IMR-90 (cell line): Measurements from ENCODE around the gene STMN1. TPM values are rescaled to one million over a fixed set of nuclear protein-coding genes. Genes with fewer than 3 reads are reported as not detected.

Experiments used
- ATAC-seq: fragments of 200-7000 bp; cut with Tn5 transposase; 2 replicates; pipeline ENCODE4 v1.9.1; 2020; ENCODE audit warnings: low read depth, mild to moderate bottlenecking, moderate library complexity
- BruUV-seq: library from RNA; stranded (reverse); fragments of 400-500 nt; replicated peaks from 2 replicates; lab custom pipeline; 2021; lab: Mats Ljungman, UMichigan
- CTCF ChIA-PET: fragments of 300-600 bp; formaldehyde crosslinking; extraction: SDS; loops from one replicate; lab custom pipeline; 2021; ENCODE audit warnings: antibody characterized with exemption; lab: Yijun Ruan, JAX
- POLR2A ChIA-PET: fragments of 300-600 bp; sonication (Branson Sonifier 250); formaldehyde crosslinking; loops from one replicate; lab custom pipeline; 2022; ENCODE audit warnings: antibody characterized with exemption; ENCODE audit not compliant: unreplicated experiment; lab: Charles Lee
- DNase-seq: peaks from one replicate; pipeline ENCODE4 v3.0.0; 2013
- H2AFZ ChIP-seq: replicated peaks from 2 replicates; pipeline ENCODE3; 2013; ENCODE audit warnings: low read length, mild to moderate bottlenecking; ENCODE audit not compliant: poor library complexity
- H2AK5ac ChIP-seq: 2 replicates; pipeline ENCODE4 v1.6.1; 2013; ENCODE audit warnings: low read depth, low read length, inconsistent platforms
- H2AK9ac ChIP-seq: replicated peaks from 2 replicates; pipeline ENCODE3; 2013; ENCODE audit warnings: mild to moderate bottlenecking, low read depth, low read length, moderate library complexity; ENCODE audit not compliant: poor library complexity
- H2BK120ac ChIP-seq: 2 replicates; pipeline ENCODE4 v1.6.1; 2013; ENCODE audit warnings: low read depth, low read length, inconsistent platforms
- H2BK15ac ChIP-seq: 3 replicates; pipeline ENCODE4 v1.6.1; 2013; ENCODE audit warnings: low read depth, low read length, inconsistent platforms
- H2BK20ac ChIP-seq: 2 replicates; pipeline ENCODE4 v1.6.1; 2013; ENCODE audit warnings: low read depth, mild to moderate bottlenecking, inconsistent platforms, low read length, moderate library complexity
- H2BK5ac ChIP-seq: 2 replicates; pipeline ENCODE4 v1.6.1; 2013; ENCODE audit warnings: mild to moderate bottlenecking, low read depth, low read length, inconsistent platforms; ENCODE audit not compliant: poor library complexity, severe bottlenecking
- H3K14ac ChIP-seq: replicated peaks from 2 replicates; pipeline ENCODE4 v1.6.1; 2013; ENCODE audit warnings: low read depth, low read length, inconsistent platforms
- H3K18ac ChIP-seq: 2 replicates; pipeline ENCODE4 v1.6.1; 2013; ENCODE audit warnings: low read depth, low read length, control low read depth
- H3K23ac ChIP-seq: 2 replicates; pipeline ENCODE4 v1.6.1; 2013; ENCODE audit warnings: low read depth, low read length, inconsistent platforms
- H3K27ac ChIP-seq: 2 replicates; pipeline ENCODE4 v1.5.1; 2013; ENCODE audit warnings: mild to moderate bottlenecking, control low read depth, low read length; ENCODE audit not compliant: insufficient read depth
- H3K27me3 ChIP-seq: 2 replicates; pipeline ENCODE4 v1.6.1; 2013; ENCODE audit warnings: low read length; ENCODE audit not compliant: control insufficient read depth, insufficient read depth
- H3K36me3 ChIP-seq: 2 replicates; pipeline ENCODE4 v1.6.1; 2013; ENCODE audit warnings: low read length, mixed read lengths; ENCODE audit not compliant: control insufficient read depth, insufficient read depth
- H3K4ac ChIP-seq: 2 replicates; pipeline ENCODE4 v1.6.1; 2013; ENCODE audit warnings: low read depth, low read length, inconsistent platforms
- H3K4me1 ChIP-seq: 2 replicates; pipeline ENCODE4 v1.6.1; 2013; ENCODE audit warnings: low read length, mixed read lengths; ENCODE audit not compliant: control insufficient read depth, insufficient read depth
- H3K4me2 ChIP-seq: 2 replicates; pipeline ENCODE4 v1.6.1; 2013; ENCODE audit warnings: low read depth, mild to moderate bottlenecking, control low read depth, low read length, moderate library complexity
- H3K4me3 ChIP-seq: 2 replicates; pipeline ENCODE4 v1.5.1; 2013; ENCODE audit warnings: low read depth, mild to moderate bottlenecking, control low read depth, low read length, moderate library complexity; ENCODE audit not compliant: insufficient read depth
- H3K56ac ChIP-seq: 2 replicates; pipeline ENCODE4 v1.6.1; 2013; ENCODE audit warnings: low read length, inconsistent platforms; ENCODE audit not compliant: insufficient read depth; ENCODE audit errors: extremely low read depth
- H3K79me1 ChIP-seq, 2 experiments: 2 replicates each; pipeline ENCODE4 v1.6.1; 2013; ENCODE audit warnings: low read length in 2 of 2, inconsistent platforms in 1 of 2, low read depth in 1 of 2
- H3K9ac ChIP-seq: 2 replicates; pipeline ENCODE4 v1.6.1; 2013; ENCODE audit warnings: low read depth, low read length, control low read depth
- H3K9me1 ChIP-seq: 2 replicates; pipeline ENCODE4 v1.6.1; 2013; ENCODE audit warnings: low read length, inconsistent platforms; ENCODE audit not compliant: insufficient read depth
- H3K9me3 ChIP-seq: 2 replicates; pipeline ENCODE4 v1.6.1; 2013; ENCODE audit warnings: low read length; ENCODE audit not compliant: control insufficient read depth, insufficient read depth
- H4K20me1 ChIP-seq: 2 replicates; pipeline ENCODE4 v1.6.1; 2013; ENCODE audit warnings: low read length, inconsistent platforms; ENCODE audit not compliant: insufficient read depth
- H4K5ac ChIP-seq: 2 replicates; pipeline ENCODE4 v1.6.1; 2013; ENCODE audit warnings: mild to moderate bottlenecking, low read depth, low read length, control low read depth
- H4K8ac ChIP-seq, 2 experiments: 2 replicates each; pipeline ENCODE4 v1.6.1; 2013; ENCODE audit warnings: low read depth in 2 of 2, low read length in 2 of 2, control low read depth in 1 of 2, inconsistent platforms in 1 of 2
- H4K91ac ChIP-seq: 2 replicates; pipeline ENCODE4 v1.6.1; 2013; ENCODE audit warnings: low read depth, low read length, inconsistent platforms; ENCODE audit not compliant: insufficient read depth
- CHD1 ChIP-seq: IDR thresholded peaks from 2 replicates; pipeline ENCODE4 v1.6.1; 2012; ENCODE audit warnings: low read depth, low read length, improper control_type of control experiment
- CTCF ChIP-seq: conservative IDR thresholded peaks from 2 replicates; pipeline ENCODE4 v1.5.1; 2012; ENCODE audit warnings: mild to moderate bottlenecking, low read depth, low read length, improper control_type of control experiment
- ELK1 ChIP-seq: fragments of 150-350 bp; IDR thresholded peaks from 2 replicates; pipeline ENCODE4 v1.6.1; 2016; ENCODE audit warnings: low read depth, mild to moderate bottlenecking, low read length, moderate library complexity, borderline replicate concordance
- FOS ChIP-seq: fragments of 150-350 bp; IDR thresholded peaks from 2 replicates; pipeline ENCODE4 v1.6.1; 2016; ENCODE audit warnings: low read depth, low read length
- MAZ ChIP-seq: IDR thresholded peaks from 2 replicates; pipeline ENCODE4 v1.6.1; 2012; ENCODE audit warnings: low read depth, mild to moderate bottlenecking, low read length, improper control_type of control experiment, moderate library complexity, borderline replicate concordance
- NFE2L2 ChIP-seq: fragments of 150-350 bp; IDR thresholded peaks from 2 replicates; pipeline ENCODE4 v1.6.1; 2016; ENCODE audit warnings: low read depth, mild to moderate bottlenecking, low read length
- POLR2A ChIP-seq: IDR thresholded peaks from 2 replicates; pipeline ENCODE4 v1.6.1; 2012; ENCODE audit warnings: mild to moderate bottlenecking, low read depth, low read length
- RAD21 ChIP-seq: IDR thresholded peaks from 2 replicates; pipeline ENCODE4 v1.6.1; 2012; ENCODE audit warnings: low read length, improper control_type of control experiment
- RFX5 ChIP-seq: IDR thresholded peaks from 2 replicates; pipeline ENCODE4 v1.8.0; 2012; ENCODE audit warnings: low read depth, mild to moderate bottlenecking, low read length, moderate library complexity
- USF2 ChIP-seq: fragments of 150-350 bp; IDR thresholded peaks from 2 replicates; pipeline ENCODE4 v1.6.1; 2017; ENCODE audit warnings: mild to moderate bottlenecking, antibody characterized with exemption, low read length, low read depth
- WGBS, 2 experiments: methylation state at CpG; one replicate each; pipeline versions ENCODE4 v1.1.5 to v1.1.7; 2013; ENCODE audit warnings: missing lambda C conversion rate in 2 of 2; ENCODE audit not compliant: insufficient read length in 1 of 2; ENCODE audit errors: extremely low coverage in 2 of 2; 5-methylcytosine and 5-hydroxymethylcytosine counted together
- dilution Hi-C: fragments of 300-500 bp; cut with HindIII; formaldehyde crosslinking; loops from one replicate; pipeline ENCODE4 v1.14.3; 2018; ENCODE audit warnings: low sequenced_read_pairs; ENCODE audit not compliant: unreplicated experiment
- in situ Hi-C: fragments of 300-500 bp; cut with MboI; formaldehyde crosslinking; loops from 3 replicates; pipeline ENCODE4 v1.14.3; 2019; ENCODE audit warnings: low sequenced_read_pairs, inconsistent platforms, mixed read lengths
- intact Hi-C: fragments of 100-400 bp; cut with micrococcal nuclease; formaldehyde crosslinking; loops from 2 replicates; pipeline ENCODE4 v1.10.0; 2022
- polyA plus RNA-seq, 3 experiments: library from polyadenylated mRNA; depleted of rRNA; stranded (reverse); fragments of >200 nt; gene quantifications; 2 replicates each; pipeline ENCODE4 v1.2.3, GENCODE V29; 2012; ENCODE audit warnings: low replicate concordance in 1 of 3
- total RNA-seq: library from RNA; depleted of rRNA; stranded (reverse); fragments of >200 nt; gene quantifications from 2 replicates; pipeline ENCODE4 v1.2.3, GENCODE V29; 2012

Gene STMN1
- total and polyA plus RNA-seq, 2 of the 4 experiments (the other 2 are of a cell fraction), result 93.0 to 273 TPM

- BruUV-seq, result TSS peak; percentile 64
- dilution Hi-C loops, result no loop called here
- H2AK5ac ChIP-seq, result no peak overlapping the region
- H2BK20ac ChIP-seq, result no peak overlapping the region
- no peaks in the 10 kb centered on the region for H3K9me3 ChIP-seq
- H3K4ac ChIP-seq, result no peak overlapping the region
- H2BK15ac ChIP-seq, result no peak overlapping the region
- H4K91ac ChIP-seq, result no peak overlapping the region
- no peak overlapping the region for H4K5ac ChIP-seq
- H3K4me3 ChIP-seq, result no peak overlapping the region
- TF ChIP-seq MAZ, result no peak
- TF ChIP-seq NFE2L2, result no peak
- no peak for TF ChIP-seq RAD21
- no peak for TF ChIP-seq USF2
- TF ChIP-seq FOS, result no peak
- no peak for TF ChIP-seq CHD1
- no peak for TF ChIP-seq CTCF
- TF ChIP-seq POLR2A, result no peak
- TF ChIP-seq RFX5, result no peak
- no peak for TF ChIP-seq ELK1
- no peaks in the 10 kb centered on the region; the same call in 1 of the 2 replicates for H3K9me1 ChIP-seq
- H3K27me3 ChIP-seq, result no peaks in the 10 kb centered on the region
- no peak overlapping the region for H4K8ac ChIP-seq
- intact Hi-C loops, result no loop called here
- no peak overlapping the region for H2BK120ac ChIP-seq
- ChIA-PET CTCF (no interaction called here), POLR2A (no interaction called here)
- H2AK9ac ChIP-seq, result no peak overlapping the region
- no peak overlapping the region for H2AFZ ChIP-seq
- no peaks in the 10 kb centered on the region; the same call in 1 of the 2 replicates for H3K4me1 ChIP-seq
- H3K27ac ChIP-seq, result no peak overlapping the region
- H3K56ac ChIP-seq, result no peak overlapping the region
- H3K14ac ChIP-seq, result no peak overlapping the region
- H2BK5ac ChIP-seq, result no peak overlapping the region
- peaks cover 14 to 24% of the 10 kb centered on the region in 2 experiments for H3K79me1 ChIP-seq
- no peak overlapping the region for H3K9ac ChIP-seq
- in situ Hi-C loops, result no loop called here
- H3K23ac ChIP-seq, result no peak overlapping the region
- ATAC-seq, result no peak
- H4K20me1 ChIP-seq, result peaks cover 5% of the 10 kb centered on the region; the same call in 1 of the 2 replicates
- DNase-seq, result no peak
- peaks cover 20% of the 10 kb centered on the region for H3K36me3 ChIP-seq
- H3K4me2 ChIP-seq, result no peak overlapping the region
- 43% methylated on average over 1 of the region's 16 CpGs; no CpG with 5 or more reads in 1 of the 2 experiments for WGBS, 2 experiments
- no peak overlapping the region for H3K18ac ChIP-seq
Observed at GRCh38 chr1:25861316-25862286, 44.6 kb downstream of the STMN1 start.
